Endodermal cell (in vitro differentiated cells): ENCODE data around the gene TSGA10. TPM values are rescaled to one million over a fixed set of nuclear protein-coding genes. Genes with fewer than 3 reads are reported as not detected.

Source experiments
- DNase-seq: peaks from one replicate; pipeline ENCODE4 v3.0.0-alpha.2; 2017
- H3K27ac ChIP-seq: 2 replicates; pipeline ENCODE4 v1.5.1; 2013; ENCODE audit warnings: mild to moderate bottlenecking, low read depth, low read length, moderate library complexity
- H3K27me3 ChIP-seq: 2 replicates; pipeline ENCODE4 v1.6.1; 2013; ENCODE audit warnings: mild to moderate bottlenecking, low read length, moderate library complexity; ENCODE audit not compliant: insufficient read depth, control insufficient read depth, poor library complexity, severe bottlenecking
- H3K36me3 ChIP-seq: 2 replicates; pipeline ENCODE4 v1.7.0; 2013; ENCODE audit warnings: mild to moderate bottlenecking, low read length, moderate library complexity; ENCODE audit not compliant: control insufficient read depth, insufficient read depth
- H3K4me1 ChIP-seq: one replicate; pipeline ENCODE4 v1.7.0; 2013; ENCODE audit warnings: low read length; ENCODE audit not compliant: control insufficient read depth, insufficient read depth
- H3K4me3 ChIP-seq: 2 replicates; pipeline ENCODE4 v1.5.1; 2013; ENCODE audit warnings: mild to moderate bottlenecking, low read length, moderate library complexity
- H3K9ac ChIP-seq: 2 replicates; pipeline ENCODE4 v1.6.1; 2013; ENCODE audit warnings: mild to moderate bottlenecking, low read length, moderate library complexity; ENCODE audit not compliant: poor library complexity, severe bottlenecking; ENCODE audit errors: extremely low read depth
- H3K9me3 ChIP-seq: 2 replicates; pipeline ENCODE4 v1.6.1; 2013; ENCODE audit warnings: mild to moderate bottlenecking, low read length, moderate library complexity; ENCODE audit not compliant: control insufficient read depth
- H3K27ac Mint-ChIP-seq: 2 replicates; pipeline ENCODE4 v1.8.0; 2020; ENCODE audit warnings: mixed read lengths
- H3K27me3 Mint-ChIP-seq: 2 replicates; pipeline ENCODE4 v1.8.0; 2021; ENCODE audit warnings: mild to moderate bottlenecking, mixed read lengths; ENCODE audit not compliant: insufficient read depth
- H3K36me3 Mint-ChIP-seq: 2 replicates; pipeline ENCODE4 v1.8.0; 2020; ENCODE audit warnings: low read depth, mixed read lengths
- H3K4me1 Mint-ChIP-seq: 2 replicates; pipeline ENCODE4 v1.8.0; 2020; ENCODE audit warnings: mixed read lengths
- H3K4me3 Mint-ChIP-seq: 2 replicates; pipeline ENCODE4 v1.8.0; 2020; ENCODE audit warnings: mild to moderate bottlenecking, moderate library complexity, mixed read lengths
- H3K9me3 Mint-ChIP-seq: 2 replicates; pipeline ENCODE4 v1.8.0; 2020; ENCODE audit warnings: mild to moderate bottlenecking, mixed read lengths
- CTCF ChIP-seq: fragments of 200-600 bp; sonication (generic); conservative IDR thresholded peaks from 2 replicates; pipeline ENCODE4 v1.5.0; 2021; ENCODE audit warnings: antibody characterized with exemption, mild to moderate bottlenecking
- WGBS, 2 experiments: methylation state at CpG; one replicate each; pipeline versions ENCODE4 v1.1.5 to v1.1.7; 2013; ENCODE audit warnings: missing lambda C conversion rate in 2 of 2, mixed read lengths in 1 of 2; ENCODE audit not compliant: insufficient coverage in 1 of 2, insufficient read length in 1 of 2; 5-methylcytosine and 5-hydroxymethylcytosine counted together
- total RNA-seq, 2 donors: library from RNA; stranded (reverse); fragmentation: NEBNext Ultra II Directional in 1 of 2; extraction: Animal tissue kit (Norgen Biotek cat#: 25700) in 1 of 2; gene quantifications; 2 replicates in 1 of 2; 3 replicates in 1 of 2; pipeline ENCODE4 v1.2.1, GENCODE V29; 2021

The TSGA10 gene
- total RNA-seq, 2 donors from 2014 or later, result 7.8 to 12.4 TPM

GRCh38 chr2:99111236-99111635 lies 43.5 kb downstream of the TSGA10 start:
- H3K9me3 Mint-ChIP-seq, result no peaks in the 10 kb centered on the region
- Histone ChIP-seq H3K9me3 (no peaks in the 10 kb centered on the region), H3K27me3 (no peaks in the 10 kb centered on the region), H3K27ac (no peak overlapping the region), H3K4me1 (no peaks in the 10 kb centered on the region), H3K9ac (no peak overlapping the region), H3K4me3 (no peak overlapping the region), H3K36me3 (no peaks in the 10 kb centered on the region)
- no peak overlapping the region for H3K4me3 Mint-ChIP-seq
- DNase-seq, result no peak
- TF ChIP-seq CTCF, result no peak
- WGBS, 2 experiments, result 80% methylated on average over 2 of the region's 2 CpGs; no CpG with 5 or more reads in 1 of the 2 experiments
- H3K27me3 Mint-ChIP-seq, result no peaks in the 10 kb centered on the region
- H3K27ac Mint-ChIP-seq, result no peak overlapping the region
- peaks cover 3% of the 10 kb centered on the region for H3K4me1 Mint-ChIP-seq
- H3K36me3 Mint-ChIP-seq, result no peaks in the 10 kb centered on the region

GRCh38 chr2:99106913-99107312 lies 47.8 kb downstream of the TSGA10 start:
- TF ChIP-seq CTCF, result no peak
- H3K27ac Mint-ChIP-seq, result no peak overlapping the region
- no peak overlapping the region for H3K4me3 Mint-ChIP-seq
- H3K4me1 ChIP-seq, result no peaks in the 10 kb centered on the region
- 86 to 87% methylated on average over 2 of the region's 2 CpGs for WGBS, 2 experiments
- no peak for DNase-seq
- no peaks in the 10 kb centered on the region for H3K4me1 Mint-ChIP-seq
- H3K27me3 ChIP-seq, result no peaks in the 10 kb centered on the region
- no peaks in the 10 kb centered on the region for H3K9me3 ChIP-seq
- H3K9me3 Mint-ChIP-seq, result no peaks in the 10 kb centered on the region
- no peaks in the 10 kb centered on the region for H3K36me3 Mint-ChIP-seq
- no peak overlapping the region for H3K9ac ChIP-seq
- no peak overlapping the region for H3K27ac ChIP-seq
- H3K4me3 ChIP-seq, result no peak overlapping the region
- H3K27me3 Mint-ChIP-seq, result no peaks in the 10 kb centered on the region
- H3K36me3 ChIP-seq, result no peaks in the 10 kb centered on the region

GRCh38 chr2:99104006-99104405 lies 50.7 kb downstream of the TSGA10 start:
- no peaks in the 10 kb centered on the region for H3K27me3 ChIP-seq
- Mint-ChIP-seq H3K4me3 (no peak overlapping the region), H3K9me3 (no peaks in the 10 kb centered on the region), H3K4me1 (no peaks in the 10 kb centered on the region), H3K36me3 (no peaks in the 10 kb centered on the region), H3K27me3 (no peaks in the 10 kb centered on the region), H3K27ac (no peak overlapping the region)
- no peaks in the 10 kb centered on the region for H3K4me1 ChIP-seq
- no peak overlapping the region for H3K9ac ChIP-seq
- H3K9me3 ChIP-seq, result no peaks in the 10 kb centered on the region
- no peak for TF ChIP-seq CTCF
- H3K27ac ChIP-seq, result no peak overlapping the region
- no peak for DNase-seq
- WGBS, 2 experiments, result 84 to 89% methylated on average over 1 to 2 of the region's 2 CpGs
- no peak overlapping the region for H3K4me3 ChIP-seq
- no peaks in the 10 kb centered on the region for H3K36me3 ChIP-seq
